GM12878 (cell line): ENCODE measurements around the gene SP3. TPM values are rescaled to one million over a fixed set of nuclear protein-coding genes. Genes with fewer than 3 reads are reported as not detected.

Experiments used
- ATAC-seq: fragments of 200-7000 bp; cut with Tn5 transposase; 3 replicates; pipeline ENCODE4 v1.9.1; 2020; ENCODE audit warnings: mild to moderate bottlenecking, moderate library complexity
- BruUV-seq: library from RNA; stranded (reverse); fragments of 400-500 nt; replicated peaks from 2 replicates; lab custom pipeline; 2021; lab: Mats Ljungman, UMichigan
- CTCF ChIA-PET: fragments of 300-600 bp; sonication (Branson Sonifier 250); formaldehyde crosslinking; extraction: SDS; loops from one replicate; lab custom pipeline; 2021; ENCODE audit warnings: inconsistent platforms; lab: Yijun Ruan, JAX
- POLR2A ChIA-PET: fragments of 350-600 bp; formaldehyde crosslinking; extraction: SDS; loops from one replicate; lab custom pipeline; 2021; ENCODE audit warnings: inconsistent platforms; lab: Charles Lee
- RAD21 ChIA-PET: fragments of 300-600 bp; sonication (Branson Sonifier 250); formaldehyde crosslinking; loops from one replicate; lab custom pipeline; 2023; ENCODE audit warnings: antibody characterized with exemption; ENCODE audit not compliant: unreplicated experiment; lab: Charles Lee
- SMC1A ChIA-PET: fragments of 300-600 bp; sonication (Branson Sonifier 250); formaldehyde crosslinking; loops from one replicate; lab custom pipeline; 2023; ENCODE audit not compliant: unreplicated experiment, uncharacterized antibody; lab: Charles Lee
- DNase-seq: peaks from one replicate; pipeline ENCODE4 v3.0.0-alpha.2; 2011; ENCODE audit warnings: low read depth, low spot score
- FAIRE-seq: peaks from 3 replicates; lab custom pipeline; 2011; peaks lifted over from hg19 to GRCh38; lab: Jason Lieb, UNC
- H2AFZ ChIP-seq: 2 replicates; pipeline ENCODE4 v1.6.0; 2011; ENCODE audit warnings: low read depth, low read length, control low read depth; ENCODE audit not compliant: control insufficient read depth
- H3K27ac ChIP-seq: 2 replicates; pipeline ENCODE4 v1.5.1; 2011; ENCODE audit warnings: control low read depth; ENCODE audit not compliant: control insufficient read depth, insufficient read depth
- H3K27me3 ChIP-seq, 2 experiments: replicated peaks in 1 of 2; 2 replicates each; pipeline versions ENCODE4 v1.6.0 to v1.6.1; 2011; ENCODE audit warnings: low read length in 1 of 2; ENCODE audit not compliant: control insufficient read depth in 2 of 2, insufficient read depth in 2 of 2
- H3K36me3 ChIP-seq, 2 experiments: 2 replicates each; pipeline ENCODE4 v1.5.1; 2011; ENCODE audit warnings: low read length in 1 of 2; ENCODE audit not compliant: control insufficient read depth in 2 of 2, insufficient read depth in 2 of 2
- H3K4me1 ChIP-seq: 2 replicates; pipeline ENCODE4 v1.6.1; 2011; ENCODE audit warnings: mild to moderate bottlenecking, low read length, moderate library complexity, mixed read lengths; ENCODE audit not compliant: control insufficient read depth, insufficient read depth
- H3K4me2 ChIP-seq: 2 replicates; pipeline ENCODE4 v1.6.0; 2011; ENCODE audit warnings: control low read depth; ENCODE audit not compliant: control insufficient read depth, insufficient read depth
- H3K4me3 ChIP-seq: fragments of 200-600 bp; sonication (generic); 2 replicates; pipeline ENCODE4 v1.5.1; 2016
- H3K79me2 ChIP-seq: 2 replicates; pipeline ENCODE4 v1.6.0; 2011; ENCODE audit warnings: low read length; ENCODE audit not compliant: control insufficient read depth, insufficient read depth
- H3K9ac ChIP-seq: 2 replicates; pipeline ENCODE4 v1.8.0; 2011; ENCODE audit warnings: low read length, control low read depth, mixed read lengths; ENCODE audit not compliant: control insufficient read depth, insufficient read depth
- H3K9me3 ChIP-seq: replicated peaks from 3 replicates; pipeline ENCODE4 v1.5.1; 2011; ENCODE audit warnings: mild to moderate bottlenecking, low read length; ENCODE audit not compliant: control insufficient read depth, insufficient read depth
- H4K20me1 ChIP-seq: 2 replicates; pipeline ENCODE4 v1.6.0; 2011; ENCODE audit not compliant: control insufficient read depth, insufficient read depth
- BRCA1 ChIP-seq: IDR thresholded peaks from 2 replicates; pipeline ENCODE4 v1.6.1; 2011; ENCODE audit warnings: low read depth, low read length, improper control_type of control experiment
- CEBPZ ChIP-seq: fragments of 150-350 bp; IDR thresholded peaks from 2 replicates; pipeline ENCODE4 v1.6.1; 2016; ENCODE audit warnings: low read depth, low read length
- CTCF ChIP-seq, 3 experiments: IDR thresholded peaks in 2 of 3; conservative IDR thresholded peaks in 1 of 3; 2 replicates each; pipeline ENCODE4 v1.5.1; 2011; ENCODE audit warnings: low read depth in 3 of 3, low read length in 3 of 3, mild to moderate bottlenecking in 3 of 3, control low read depth in 2 of 3, moderate library complexity in 2 of 3, inconsistent platforms in 1 of 3, mixed read lengths in 1 of 3; ENCODE audit not compliant: control insufficient read depth in 2 of 3, insufficient read depth in 1 of 3; ENCODE audit errors: extremely low read depth in 1 of 3
- ESRRA ChIP-seq: IDR thresholded peaks from 2 replicates; pipeline ENCODE4 v1.6.1; 2012; ENCODE audit warnings: mild to moderate bottlenecking, low read length, improper control_type of control experiment
- JUND ChIP-seq: IDR thresholded peaks from 2 replicates; pipeline ENCODE4 v1.6.1; 2012; ENCODE audit warnings: low read depth, mild to moderate bottlenecking, low read length, improper control_type of control experiment, moderate library complexity
- MTA3 ChIP-seq: IDR thresholded peaks from 2 replicates; pipeline ENCODE4 v1.6.1; 2012; ENCODE audit warnings: low read length, inconsistent platforms, borderline replicate concordance
- PML ChIP-seq: IDR thresholded peaks from 2 replicates; pipeline ENCODE4 v1.6.1; 2012; ENCODE audit warnings: low read length, inconsistent platforms
- RAD21 ChIP-seq: IDR thresholded peaks from 2 replicates; pipeline ENCODE4 v1.6.1; 2011; ENCODE audit warnings: mild to moderate bottlenecking, low read depth, low read length, moderate library complexity; ENCODE audit not compliant: insufficient read depth
- ZNF274 ChIP-seq: IDR thresholded peaks from one replicate; pipeline ENCODE4 v1.8.0; 2011; ENCODE audit not compliant: insufficient read length, insufficient read depth
- ZNF384 ChIP-seq: IDR thresholded peaks from 2 replicates; pipeline ENCODE4 v1.6.1; 2012; ENCODE audit warnings: low read depth, mild to moderate bottlenecking, low read length, improper control_type of control experiment, borderline replicate concordance
- WGBS: methylation state at CpG from one replicate; pipeline ENCODE4 v1.1.6; 2016; ENCODE audit warnings: low lambda C conversion rate; ENCODE audit not compliant: insufficient replicate concordance, insufficient coverage; ENCODE audit errors: missing lambda C conversion rate; 5-methylcytosine and 5-hydroxymethylcytosine counted together
- in situ Hi-C: fragments of 300-500 bp; cut with MboI; formaldehyde crosslinking; loops from 9 replicates; pipeline ENCODE4 v1.14.3; 2018; ENCODE audit warnings: mixed read lengths
- intact Hi-C: fragments of 100-400 bp; cut with micrococcal nuclease; formaldehyde crosslinking; loops from one replicate; pipeline ENCODE4 v1.14.2; 2022; ENCODE audit not compliant: unreplicated experiment
- polyA plus RNA-seq, 11 experiments: library from polyadenylated mRNA; depleted of rRNA in 4 of 11; unstranded in 6 of 11; stranded (reverse) in 5 of 11; fragments of >200 nt; fragmentation: Nextera tagmentation in 4 of 11; fragmentation: Illumina TruSeq in 1 of 11; extraction: Ambion mirVana in 4 of 11; extraction: Trizol in 1 of 11; gene quantifications; 1 replicate in 1 of 11; 2 replicates in 10 of 11; pipeline versions ENCODE4 v1.2.1 to v1.2.3, GENCODE V29; 2011 to 2016; ENCODE audit warnings: inconsistent platforms in 2 of 11, missing spikeins in 2 of 11, low read depth in 1 of 11
- total RNA-seq, 4 experiments: library from RNA; depleted of rRNA in 3 of 4; stranded (reverse); fragments of >200 nt in 3 of 4; fragmentation: Illumina TruSeq in 1 of 4; extraction: Trizol in 1 of 4; gene quantifications; 2 replicates each; pipeline versions ENCODE4 v1.2.1 to v1.2.3, GENCODE V29; 2013 to 2021
- TF ChIP-seq, protein P1 (sequence below): IDR thresholded peaks from 2 replicates; pipeline ENCODE4 v1.6.1; 2012; ENCODE audit warnings: low read length, inconsistent platforms

The SP3 gene
- total and polyA plus RNA-seq, 10 of the 15 experiments (the other 5 are each of a cell fraction or from before 2014, with no cell fraction given) = 9.9 to 87.6 (median 52.4) TPM

- TF ChIP-seq CEBPZ (no peak), PML (no peak), CTCF (IDR thresholded peaks at IDR 0.05 in 2 of 3, conservative IDR thresholded peaks at IDR 0.05 in 1 of 3; ENCODE audit: control insufficient read depth in 2 of 3, extremely low read depth in 1 of 3, insufficient read depth in 1 of 3, low read depth in 3 of 3, low read length in 3 of 3) (peak in 1 of 3 experiments; percentile 26; a peak in 2 of 6 replicates), RAD21 (peak; percentile 15; the same call in 1 of the 2 replicates)
These were observed 38.8 kb upstream of the SP3 start (continued) for GRCh38 chr2:174003720-174004695.

GRCh38 chr2:174002679-174003078 lies 37.5 kb upstream of the SP3 start:
- DNase-seq = no peak
- Histone ChIP-seq H3K79me2 (no peaks in the 10 kb centered on the region), H4K20me1 (no peaks in the 10 kb centered on the region), H2AFZ (no peak overlapping the region), H3K27me3 (no peaks in the 10 kb centered on the region), H3K27ac (no peak overlapping the region), H3K9me3 (no peaks in the 10 kb centered on the region), H3K4me3 (no peak overlapping the region), H3K4me1 (no peaks in the 10 kb centered on the region), H3K4me2 (no peak overlapping the region), H3K36me3 (no peaks in the 10 kb centered on the region), H3K9ac (no peak overlapping the region)
- intact Hi-C loops (no loop called here), in situ Hi-C loops (no loop called here)
- CTCF ChIA-PET = no interaction called here
- ATAC-seq = no peak
- WGBS = 76% methylated on average over 5 of the region's 5 CpGs
- RAD21 ChIA-PET = no interaction called here
- POLR2A ChIA-PET = no interaction called here
- BruUV-seq = no TSS peak
- FAIRE-seq = no peak
- TF ChIP-seq JUND (no peak), ZNF384 (no peak), MTA3 (no peak), ESRRA (no peak), ZNF274 (no peak), BRCA1 (no peak)
- TF ChIP-seq, protein P1, sequence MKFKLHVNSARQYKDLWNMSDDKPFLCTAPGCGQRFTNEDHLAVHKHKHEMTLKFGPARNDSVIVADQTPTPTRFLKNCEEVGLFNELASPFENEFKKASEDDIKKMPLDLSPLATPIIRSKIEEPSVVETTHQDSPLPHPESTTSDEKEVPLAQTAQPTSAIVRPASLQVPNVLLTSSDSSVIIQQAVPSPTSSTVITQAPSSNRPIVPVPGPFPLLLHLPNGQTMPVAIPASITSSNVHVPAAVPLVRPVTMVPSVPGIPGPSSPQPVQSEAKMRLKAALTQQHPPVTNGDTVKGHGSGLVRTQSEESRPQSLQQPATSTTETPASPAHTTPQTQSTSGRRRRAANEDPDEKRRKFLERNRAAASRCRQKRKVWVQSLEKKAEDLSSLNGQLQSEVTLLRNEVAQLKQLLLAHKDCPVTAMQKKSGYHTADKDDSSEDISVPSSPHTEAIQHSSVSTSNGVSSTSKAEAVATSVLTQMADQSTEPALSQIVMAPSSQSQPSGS = no peak
- SMC1A ChIA-PET = no interaction called here
